HepG2 (cell line): ENCODE results near the gene INTS6. TPM values are rescaled to one million over a fixed set of nuclear protein-coding genes. Genes with fewer than 3 reads are reported as not detected.
A peak's percentile ranks its signal among the peaks of the same experiment; 100 is the strongest.

Experiments
- ATAC-seq: fragments of 200-7000 bp; cut with Tn5 transposase; 3 replicates; pipeline ENCODE4 v1.9.1; 2020; ENCODE audit warnings: mild to moderate bottlenecking, moderate library complexity
- BruUV-seq: library from RNA; stranded (reverse); fragments of 400-500 nt; replicated peaks from 2 replicates; lab custom pipeline; 2021; lab: Mats Ljungman, UMichigan
- CTCF ChIA-PET: fragments of 300-600 bp; formaldehyde crosslinking; extraction: SDS; loops from one replicate; lab custom pipeline; 2021; ENCODE audit warnings: low total read pairs, inconsistent platforms, low intra/inter-chr PET ratio; lab: Yijun Ruan, JAX
- POLR2A ChIA-PET: fragments of 350-600 bp; sonication (Branson Sonifier 250); formaldehyde crosslinking; loops from one replicate; lab custom pipeline; 2020; ENCODE audit warnings: antibody characterized with exemption, inconsistent platforms; lab: Yijun Ruan, JAX
- DNase-seq: peaks from one replicate; pipeline ENCODE4 v3.0.0-alpha.2; 2015; ENCODE audit warnings: low spot score
- FAIRE-seq: peaks from 3 replicates; lab custom pipeline; 2011; peaks lifted over from hg19 to GRCh38; lab: Jason Lieb, UNC
- H2AFZ ChIP-seq: one replicate; pipeline ENCODE4 v1.6.1; 2011; ENCODE audit warnings: low read length, inconsistent platforms
- H3K27ac ChIP-seq: fragments of 300-600 bp; 3 replicates; pipeline ENCODE4 v1.8.0; 2011; ENCODE audit warnings: mixed run types, mild to moderate bottlenecking, mixed read lengths, low read length, inconsistent platforms; ENCODE audit not compliant: insufficient read depth; ENCODE audit errors: extremely low read length
- H3K27me3 ChIP-seq, 2 experiments: fragments of 200-600 bp in 1 of 2; 2 replicates in 1 of 2; 3 replicates in 1 of 2; pipeline versions ENCODE4 v1.6.0 to v1.8.0; 2011; ENCODE audit warnings: low read length in 2 of 2, mild to moderate bottlenecking in 2 of 2, moderate library complexity in 2 of 2, inconsistent platforms in 1 of 2; ENCODE audit not compliant: insufficient read depth in 2 of 2, control insufficient read depth in 1 of 2
- H3K36me3 ChIP-seq, 2 experiments: fragments of 200-600 bp in 1 of 2; replicated peaks in 1 of 2; 2 replicates in 1 of 2; 3 replicates in 1 of 2; pipeline versions ENCODE4 v1.5.1 to v1.8.0; 2011; ENCODE audit warnings: low read length in 2 of 2, inconsistent platforms in 1 of 2; ENCODE audit not compliant: insufficient read depth in 2 of 2, control insufficient read depth in 1 of 2
- H3K4me1 ChIP-seq: 2 replicates; pipeline ENCODE4 v1.5.1; 2012; ENCODE audit warnings: low read length, inconsistent platforms; ENCODE audit not compliant: insufficient read depth
- H3K4me2 ChIP-seq: 2 replicates; pipeline ENCODE4 v1.6.0; 2011; ENCODE audit warnings: low read depth, low read length, inconsistent platforms
- H3K4me3 ChIP-seq, 3 experiments: fragments of 200-600 bp in 1 of 3; sonication (generic), shearing (Covaris generic) in 1 of 3; replicated peaks in 1 of 3; 2 replicates each; pipeline ENCODE4 v1.5.1; 2011 to 2016; ENCODE audit warnings: low read length in 3 of 3, inconsistent platforms in 2 of 3, low read depth in 2 of 3, mild to moderate bottlenecking in 2 of 3, control low read depth in 1 of 3, mixed read lengths in 1 of 3; ENCODE audit not compliant: insufficient read depth in 1 of 3
- H3K79me2 ChIP-seq: one replicate; pipeline ENCODE4 v1.6.1; 2011; ENCODE audit warnings: low read length, inconsistent platforms; ENCODE audit not compliant: insufficient read depth
- H3K9ac ChIP-seq: 2 replicates; pipeline ENCODE4 v1.6.0; 2011; ENCODE audit warnings: mild to moderate bottlenecking, low read depth, low read length, inconsistent platforms; ENCODE audit not compliant: insufficient read depth
- H3K9me3 ChIP-seq: 2 replicates; pipeline ENCODE4 v1.5.1; 2012; ENCODE audit warnings: mild to moderate bottlenecking, low read length
- H4K20me1 ChIP-seq: 2 replicates; pipeline ENCODE4 v1.6.0; 2011; ENCODE audit warnings: inconsistent platforms, mild to moderate bottlenecking, low read length, moderate library complexity; ENCODE audit not compliant: insufficient read depth
- CBFB ChIP-seq: sonication (generic); formaldehyde crosslinking; IDR thresholded peaks from 2 replicates; pipeline ENCODE4 v1.4.0; 2020; ENCODE audit warnings: missing genetic modification reagents
- CENPBD1 ChIP-seq: sonication (generic); formaldehyde crosslinking; IDR thresholded peaks from 2 replicates; pipeline ENCODE4 v1.8.0; 2022; ENCODE audit warnings: missing genetic modification reagents, low read depth, mild to moderate bottlenecking, borderline replicate concordance
- GLI4 ChIP-seq: sonication (generic); formaldehyde crosslinking; IDR thresholded peaks from 2 replicates; pipeline ENCODE4 v1.5.1; 2020; ENCODE audit warnings: missing genetic modification reagents, mild to moderate bottlenecking, moderate library complexity, borderline replicate concordance
- HBP1 ChIP-seq: IDR thresholded peaks from 2 replicates; pipeline ENCODE4 v1.6.1; 2016; ENCODE audit warnings: low read depth, control low read depth
- KDM5B ChIP-seq: sonication (generic); formaldehyde crosslinking; IDR thresholded peaks from 2 replicates; pipeline ENCODE4 v1.4.0; 2020; ENCODE audit warnings: missing genetic modification reagents, mild to moderate bottlenecking, borderline replicate concordance
- MYNN ChIP-seq: sonication (generic); formaldehyde crosslinking; IDR thresholded peaks from 2 replicates; pipeline ENCODE4 v1.4.0; 2020; ENCODE audit warnings: mild to moderate bottlenecking, low read depth, missing genetic modification reagents
- NR0B2 ChIP-seq: sonication (generic); formaldehyde crosslinking; IDR thresholded peaks from 2 replicates; pipeline ENCODE4 v1.4.0; 2020; ENCODE audit warnings: mild to moderate bottlenecking, missing genetic modification reagents
- SAP130 ChIP-seq: IDR thresholded peaks from 2 replicates; pipeline ENCODE4 v1.6.1; 2016; ENCODE audit warnings: low read depth
- ZBTB14 ChIP-seq: sonication (generic); formaldehyde crosslinking; IDR thresholded peaks from 2 replicates; pipeline ENCODE4 v1.4.0; 2020; ENCODE audit warnings: missing genetic modification reagents
- ZNF749 ChIP-seq: sonication (generic); formaldehyde crosslinking; IDR thresholded peaks from 2 replicates; pipeline ENCODE4 v1.8.0; 2022; ENCODE audit warnings: mild to moderate bottlenecking, missing genetic modification reagents, moderate library complexity, borderline replicate concordance
- ZNF775 ChIP-seq: sonication (generic); formaldehyde crosslinking; IDR thresholded peaks from 2 replicates; pipeline ENCODE4 v1.4.0; 2020; ENCODE audit warnings: missing genetic modification reagents, mild to moderate bottlenecking, moderate library complexity, borderline replicate concordance
- ZNF878 ChIP-seq: sonication (generic); formaldehyde crosslinking; IDR thresholded peaks from 2 replicates; pipeline ENCODE4 v1.8.1; 2023; ENCODE audit warnings: mild to moderate bottlenecking, missing genetic modification reagents, moderate library complexity
- ZSCAN21 ChIP-seq: sonication (generic); formaldehyde crosslinking; IDR thresholded peaks from 2 replicates; pipeline ENCODE4 v1.8.0; 2022; ENCODE audit warnings: mild to moderate bottlenecking, missing genetic modification reagents, moderate library complexity, borderline replicate concordance
- WGBS: methylation state at CpG from one replicate; pipeline ENCODE4 v1.1.6; 2017; ENCODE audit warnings: low lambda C conversion rate; 5-methylcytosine and 5-hydroxymethylcytosine counted together
- in situ Hi-C: cut with HindIII; loops from 2 replicates; pipeline ENCODE4 v1.10.0; 2017; ENCODE audit warnings: low pct_unique_long_range_greater_than_20kb; ENCODE audit not compliant: extremely low pct_ligation_motif_present
- intact Hi-C: fragments of 100-400 bp; cut with micrococcal nuclease; formaldehyde crosslinking; loops from one replicate; pipeline ENCODE4 v1.10.0; 2022; ENCODE audit not compliant: unreplicated experiment
- polyA plus RNA-seq, 8 experiments: library from polyadenylated mRNA; depleted of rRNA in 3 of 8; stranded (reverse) in 7 of 8; unstranded in 1 of 8; fragments of >200 nt; fragmentation: Illumina TruSeq in 4 of 8; extraction: Trizol in 4 of 8; gene quantifications; 2 replicates each; pipeline versions ENCODE4 v1.2.1 to v1.2.3, GENCODE V29; 2011 to 2016; ENCODE audit warnings: low read depth in 4 of 8, missing spikeins in 1 of 8, mixed read lengths in 1 of 8; ENCODE audit not compliant: insufficient read depth in 1 of 8
- total RNA-seq, 5 experiments: library from RNA; depleted of rRNA; stranded (reverse); fragments of >200 nt; fragmentation: Illumina TruSeq; extraction: Trizol; gene quantifications; 2 replicates each; pipeline ENCODE4 v1.2.3, GENCODE V29; 2016; ENCODE audit warnings: low read depth in 1 of 5

The INTS6 gene
- total and polyA plus RNA-seq, 2 of the 13 experiments (the other 11 are each of a cell fraction or from before 2014, with no cell fraction given): 27.9 to 38.4 TPM

GRCh38 chr13:51453207-51453958, 547 bp upstream of the INTS6 start:
- H3K4me1 ChIP-seq: peaks cover 41% of the 10 kb centered on the region
- H3K4me2 ChIP-seq: peak overlapping the region; percentile 99
- WGBS: 0% methylated on average over 29 of the region's 80 CpGs
- POLR2A ChIA-PET: interaction anchor here (0.5 to 3.4 kb wide), 107 partner anchors 11 to 1987 kb away, joined by 3 to 55 read pairs (median 4); partner anchors contain the start of gene SPRYD7
- no peaks in the 10 kb centered on the region for H3K9me3 ChIP-seq
- peak overlapping the region; percentile 75 to 82 (median 78) for H3K4me3 ChIP-seq
- DNase-seq (peak; percentile 90), ATAC-seq (peak; percentile 84), FAIRE-seq (no peak)
- H3K36me3 ChIP-seq: peaks cover 3 to 5% of the 10 kb centered on the region in 2 experiments; a peak in 4 of 5 replicates
- intact Hi-C loops: loop anchor here (1.0 to 5.0 kb wide), 4 partner anchors 69 to 349 kb away; partner anchors contain the start of gene WDFY2
- TSS peak; percentile 82 for BruUV-seq
- H3K9ac ChIP-seq: peak overlapping the region; percentile 87
- in situ Hi-C loops: no loop called here
- H3K79me2 ChIP-seq: peaks cover 23% of the 10 kb centered on the region
- H3K27ac ChIP-seq: peak overlapping the region; percentile 95
- peaks cover 4% of the 10 kb centered on the region; the same call in 1 of the 2 replicates for H4K20me1 ChIP-seq
- CTCF ChIA-PET: no interaction called here
- H2AFZ ChIP-seq: no peak overlapping the region
- H3K27me3 ChIP-seq: no peaks in the 10 kb centered on the region; a peak in 1 of 5 replicates
- TF ChIP-seq ZNF775 (CRISPR knock-in tag) (no peak), MYNN (CRISPR knock-in tag) (0 out of 2 replicates have a peak, but pooled peaks have one; percentile 26), GLI4 (CRISPR knock-in tag) (0 out of 2 replicates have a peak, but pooled peaks have one; percentile 16), HBP1 (CRISPR knock-in tag) (no peak; the same call in 1 of the 2 replicates), CBFB (no peak; the same call in 1 of the 2 replicates), NR0B2 (CRISPR knock-in tag) (peak; percentile 27; the same call in 1 of the 2 replicates), ZNF878 (CRISPR knock-in tag) (peak; percentile 23; the same call in 1 of the 2 replicates), ZBTB14 (CRISPR knock-in tag) (peak; percentile 85), SAP130 (CRISPR knock-in tag) (0 out of 2 replicates have a peak, but pooled peaks have one; percentile 8), CENPBD1 (CRISPR knock-in tag) (no peak), ZSCAN21 (0 out of 2 replicates have a peak, but pooled peaks have one; percentile 12), KDM5B (CRISPR knock-in tag) (peak; percentile 47; the same call in 1 of the 2 replicates), ZNF749 (CRISPR knock-in tag) (peak; percentile 48; the same call in 1 of the 2 replicates)
